Heart right ventricle (tissue), 16 donors: ENCODE results near the gene SERPINB8. TPM values are rescaled to one million over a fixed set of nuclear protein-coding genes. Genes with fewer than 3 reads are reported as not detected.
A peak's percentile ranks its signal among the peaks of the same experiment; 100 is the strongest.
"Not testable (repeated sequence)": the region's sequence is repeated elsewhere in the genome, so short reads cannot be mapped to it uniquely, and the experiment has no call there.

Experiments used
- ATAC-seq, 8 donors: fragments of 200-7000 bp; cut with Tn5 transposase; one replicate each; pipeline ENCODE4 v1.9.1; 2020; ENCODE audit warnings: mild to moderate bottlenecking in 8 of 8, moderate library complexity in 8 of 8, moderate number of reproducible peaks in 1 of 8
- DNase-seq, 2 donors: peaks; one replicate each; pipeline ENCODE4 v3.0.0-alpha.2; 2020
- H3K27ac ChIP-seq, 10 donors: fragments of 200-600 bp; sonication (generic) in 2 of 10; one replicate each; pipeline versions ENCODE4 v1.5.0 to v1.8.0; 2020 to 2022; ENCODE audit warnings: mild to moderate bottlenecking in 3 of 10
- H3K27me3 ChIP-seq, 7 donors: fragments of 200-600 bp; one replicate each; pipeline ENCODE4 v1.8.0; 2021 to 2022; ENCODE audit warnings: mild to moderate bottlenecking in 2 of 7
- H3K36me3 ChIP-seq, 9 donors: fragments of 200-600 bp; sonication (generic) in 1 of 9; one replicate each; pipeline versions ENCODE4 v1.5.0 to v1.8.0; 2020 to 2022; ENCODE audit warnings: mild to moderate bottlenecking in 2 of 9
- H3K4me1 ChIP-seq, 9 donors: fragments of 200-600 bp; sonication (generic) in 1 of 9; one replicate each; pipeline versions ENCODE4 v1.5.0 to v1.8.0; 2020 to 2022; ENCODE audit warnings: mild to moderate bottlenecking in 4 of 9
- H3K4me3 ChIP-seq, 10 donors: fragments of 200-600 bp; sonication (generic) in 2 of 10; one replicate each; pipeline versions ENCODE4 v1.5.0 to v1.8.0; 2020 to 2022; ENCODE audit warnings: mild to moderate bottlenecking in 7 of 10, moderate library complexity in 2 of 10
- H3K9me3 ChIP-seq, 11 donors: fragments of 200-600 bp in 10 of 11; sonication (generic) in 2 of 11; one replicate each; pipeline versions ENCODE4 v1.5.0 to v1.8.0; 2013 to 2022; ENCODE audit warnings: mild to moderate bottlenecking in 2 of 11, control low read depth in 1 of 11, moderate library complexity in 1 of 11
- WGBS, 2 donors: extraction: QIAGEN DNeasy Blood & Tissue Kit; methylation state at CpG; one replicate each; pipeline ENCODE4 v1.1.7; 2013; ENCODE audit warnings: inconsistent platforms in 1 of 2; 5-methylcytosine and 5-hydroxymethylcytosine counted together
- intact Hi-C, 10 donors: fragments of 100-400 bp; cut with DNase I; formaldehyde crosslinking; loops; one replicate each; pipeline versions ENCODE4 v1.11.1 to v1.14.2; 2022
- polyA plus RNA-seq, 2 donors: library from polyadenylated mRNA; stranded (reverse); fragments of 200-250 nt; gene quantifications; one replicate each; pipeline ENCODE4 v1.2.3, GENCODE V29; 2013
- total RNA-seq, 10 donors: library from RNA; stranded (reverse); fragmentation: NEBNext Ultra II Directional in 3 of 10; extraction: Animal tissue kit (Norgen Biotek cat#: 25700) in 3 of 10; gene quantifications; one replicate each; pipeline versions ENCODE4 v1.2.1 to v1.2.4, GENCODE V29; 2021 to 2023
- TF ChIP-seq, protein P1 (sequence below), 9 donors: fragments of 200-600 bp; sonication (generic) in 2 of 9; IDR thresholded peaks; one replicate each; pipeline versions ENCODE4 v1.5.0 to v1.8.0; 2021 to 2022; ENCODE audit warnings: antibody characterized with exemption in 9 of 9, mild to moderate bottlenecking in 5 of 9, moderate library complexity in 1 of 9
- donor health status: Arrhythmogenic right ventricular cardiomyopathy.
- donor health status: ischemic (EF 13 %, LVEDD 7.1; RV severe dilation, severe dysfunction).
- donor health status: healthy with polysubstance abuse.
- donor health status: DM: no; HTN: yes; CAD: no.
- donor health status: DM: no; HTN: no; CAD: no.
- donor health status: ischemic (EF 25% LVEDD 6.9; RV normal size, moderate dysfunction).
- donor health status: ischemic (EF 25% LVEDD 5.7; RV mildly dilated, moderate dysfunction).
- donor health status: healthy.
- donor health status: DM: yes; HTN: yes; CAD: no.
- donor health status: Ischemic cardiomyopathy.
- donor health status: ischemic (EF 35%, LVEDD 5.7; RV mildly dilated, moderate dysfunction).
- donor health status: nonischemic (EF 11% LVEDD 7.7; RV severe dilation, severe dysfunction).
- donor health status: DM: yes; HTN: yes; CAD: no.
- donor health status: PGD.
- donor health status: ischemic (EF 29% LVEDD 5.4; RV normal size, mild dysfunction).
- donor health status: nonischemic (EF 23%, LVEDD 6.1; RV moderate dilation, normal function).

SERPINB8 gene
- total and polyA plus RNA-seq, 12 donors, result 0.81 to 10.9 (median 2.5) TPM

DNA sequence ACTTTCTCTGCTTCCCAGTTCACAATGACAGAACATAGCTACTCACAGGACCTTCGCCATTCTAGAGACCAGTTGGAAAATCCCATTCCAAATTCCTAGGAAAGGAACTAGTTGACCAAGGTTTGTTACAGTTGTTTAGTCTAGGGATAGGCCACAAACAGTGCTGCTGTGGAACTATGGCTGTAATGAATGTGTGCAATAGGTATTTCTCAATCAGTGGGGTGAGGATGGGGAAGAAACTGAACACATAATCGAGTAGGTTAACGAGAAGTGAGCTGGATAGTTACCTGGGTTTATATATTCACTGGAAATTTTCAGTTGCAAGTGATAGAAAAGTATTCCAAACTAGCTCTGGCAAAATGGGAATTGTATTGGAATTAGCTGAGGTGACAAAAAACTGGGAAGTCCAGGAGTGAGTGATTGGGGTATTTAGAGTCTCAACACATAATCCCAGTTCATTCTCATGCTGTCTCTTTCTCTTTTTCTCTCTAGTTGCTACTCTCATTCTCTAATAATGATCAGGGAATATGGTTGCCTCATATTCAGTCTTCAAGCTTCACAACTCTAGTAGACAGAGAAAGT, 39.0 kb upstream of the SERPINB8 start:
- intact Hi-C loops, result loop anchor here in 3 of 10 donors (10.0 kb wide), 2 partner anchors 106 to 406 kb away; no protein-coding TSS in a partner anchor
- WGBS, 2 donors, result 85 to 86% methylated on average over 3 of the region's 3 CpGs

DNA sequence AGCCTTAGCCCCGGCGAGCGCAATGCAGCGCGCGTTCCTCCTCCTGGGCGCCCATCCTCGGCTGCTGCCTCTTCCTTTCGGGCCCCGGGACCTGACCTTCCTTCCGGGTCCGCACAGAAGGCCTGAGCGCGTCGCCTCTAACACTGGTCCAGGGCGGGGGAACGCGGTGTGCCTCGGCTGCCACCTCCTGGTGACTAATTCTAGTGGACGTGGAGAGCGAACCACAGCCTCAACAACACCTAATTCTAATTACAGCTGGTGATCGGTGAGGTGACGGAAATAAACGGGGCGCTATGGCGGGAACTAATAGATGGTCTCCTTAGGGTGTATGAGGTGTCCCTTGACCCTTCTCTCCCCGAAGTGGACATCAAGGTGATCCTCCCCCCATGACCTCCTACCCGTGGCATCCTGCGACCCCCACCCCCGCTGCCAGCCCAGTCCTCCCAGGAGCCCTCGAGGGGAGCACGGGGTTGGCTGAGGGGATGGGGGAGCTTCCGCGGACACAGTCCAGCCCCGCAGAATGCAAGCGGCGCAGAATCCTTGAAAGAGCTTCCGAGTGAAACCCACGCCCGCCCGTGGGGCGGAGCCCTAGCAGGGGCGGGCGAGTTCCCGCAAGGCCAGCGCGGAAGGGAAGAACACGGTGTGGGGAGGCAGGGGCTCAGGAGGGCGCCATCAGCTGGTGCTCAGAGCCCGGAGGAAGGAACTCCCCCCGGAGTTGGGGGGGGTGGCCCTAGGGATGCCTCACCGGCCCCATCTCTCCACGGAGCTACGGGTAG, 33.5 kb upstream of the SERPINB8 start:
- Histone ChIP-seq H3K4me1 (peaks cover 0 to 14% (median 9%) of the 10 kb centered on the region in 9 donors), H3K27me3 (peaks cover 0 to 49% (median 36%) of the 10 kb centered on the region in 7 donors), H3K9me3 (no peaks in the 10 kb centered on the region), H3K27ac (peak overlapping the region in 1 of 10 donors; percentile 1), H3K4me3 (peak overlapping the region; percentile 1 to 60 (median 52)), H3K36me3 (no peaks in the 10 kb centered on the region)
- TF ChIP-seq, protein P1, sequence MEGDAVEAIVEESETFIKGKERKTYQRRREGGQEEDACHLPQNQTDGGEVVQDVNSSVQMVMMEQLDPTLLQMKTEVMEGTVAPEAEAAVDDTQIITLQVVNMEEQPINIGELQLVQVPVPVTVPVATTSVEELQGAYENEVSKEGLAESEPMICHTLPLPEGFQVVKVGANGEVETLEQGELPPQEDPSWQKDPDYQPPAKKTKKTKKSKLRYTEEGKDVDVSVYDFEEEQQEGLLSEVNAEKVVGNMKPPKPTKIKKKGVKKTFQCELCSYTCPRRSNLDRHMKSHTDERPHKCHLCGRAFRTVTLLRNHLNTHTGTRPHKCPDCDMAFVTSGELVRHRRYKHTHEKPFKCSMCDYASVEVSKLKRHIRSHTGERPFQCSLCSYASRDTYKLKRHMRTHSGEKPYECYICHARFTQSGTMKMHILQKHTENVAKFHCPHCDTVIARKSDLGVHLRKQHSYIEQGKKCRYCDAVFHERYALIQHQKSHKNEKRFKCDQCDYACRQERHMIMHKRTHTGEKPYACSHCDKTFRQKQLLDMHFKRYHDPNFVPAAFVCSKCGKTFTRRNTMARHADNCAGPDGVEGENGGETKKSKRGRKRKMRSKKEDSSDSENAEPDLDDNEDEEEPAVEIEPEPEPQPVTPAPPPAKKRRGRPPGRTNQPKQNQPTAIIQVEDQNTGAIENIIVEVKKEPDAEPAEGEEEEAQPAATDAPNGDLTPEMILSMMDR (IDR thresholded peaks at IDR 0.05), result peak; percentile 48 to 78 (median 72)
- peak; percentile 76 to 79 for DNase-seq
- peak; percentile 90 to 100 (median 98) for ATAC-seq
- WGBS, 2 donors, result 1 to 2% methylated on average over 54 of the region's 54 CpGs
- intact Hi-C loops, result loop anchor here in 8 of 10 donors (2.0 to 10.0 kb wide), 5 partner anchors 112 to 419 kb away; no protein-coding TSS in a partner anchor

More for the DNA sequence above, 39.0 kb upstream of the SERPINB8 start:
- DNase-seq (no peak), ATAC-seq (no peak)
- TF ChIP-seq, protein P1 (IDR thresholded peaks at IDR 0.05), result no peak
- Histone ChIP-seq H3K27ac (no peak overlapping the region), H3K9me3 (peaks cover 0 to 2% (median 0%) of the 10 kb centered on the region in 11 donors), H3K4me3 (no peak overlapping the region), H3K36me3 (no peaks in the 10 kb centered on the region), H3K27me3 (peaks cover 0 to 12% (median 6%) of the 10 kb centered on the region in 7 donors), H3K4me1 (peaks cover 0 to 4% (median 0%) of the 10 kb centered on the region in 9 donors)

DNA sequence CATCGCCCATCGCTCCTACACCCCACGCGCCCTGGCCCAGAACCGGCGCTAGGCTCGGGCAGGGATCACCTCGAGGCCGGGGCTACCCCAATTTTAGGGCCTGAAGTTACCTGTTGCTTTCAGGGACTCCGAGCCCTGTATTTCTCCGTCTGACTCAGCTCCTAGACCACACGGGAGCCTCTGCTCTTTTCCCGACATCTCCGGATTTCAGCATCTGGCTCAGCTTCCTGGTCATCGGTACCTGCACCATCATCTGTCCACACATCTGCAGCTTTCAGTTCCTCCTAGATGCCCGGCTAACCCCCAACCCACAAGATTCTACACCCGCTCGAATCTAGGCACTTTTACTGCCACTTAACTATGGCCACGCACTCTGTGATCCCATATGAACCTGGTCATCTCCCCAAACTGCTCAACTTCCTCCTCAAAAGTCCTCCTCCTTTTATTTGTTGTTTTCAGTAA, 32.9 kb upstream of the SERPINB8 start:
- TF ChIP-seq, protein P1 (IDR thresholded peaks at IDR 0.05), result no peak
- Histone ChIP-seq H3K27me3 (peaks cover 0 to 55% (median 36%) of the 10 kb centered on the region in 7 donors), H3K4me1 (peaks cover 0 to 14% (median 9%) of the 10 kb centered on the region in 9 donors), H3K27ac (peak overlapping the region in 1 of 10 donors; percentile 1), H3K9me3 (no peaks in the 10 kb centered on the region), H3K36me3 (no peaks in the 10 kb centered on the region), H3K4me3 (peak overlapping the region; percentile 1 to 60 (median 52))
- intact Hi-C loops, result loop anchor here in 8 of 10 donors (2.0 to 10.0 kb wide), 5 partner anchors 112 to 420 kb away; no protein-coding TSS in a partner anchor
- DNase-seq, result no peak
- WGBS, 2 donors, result 30 to 32% methylated on average over 19 of the region's 19 CpGs
- ATAC-seq, result no peak

DNA sequence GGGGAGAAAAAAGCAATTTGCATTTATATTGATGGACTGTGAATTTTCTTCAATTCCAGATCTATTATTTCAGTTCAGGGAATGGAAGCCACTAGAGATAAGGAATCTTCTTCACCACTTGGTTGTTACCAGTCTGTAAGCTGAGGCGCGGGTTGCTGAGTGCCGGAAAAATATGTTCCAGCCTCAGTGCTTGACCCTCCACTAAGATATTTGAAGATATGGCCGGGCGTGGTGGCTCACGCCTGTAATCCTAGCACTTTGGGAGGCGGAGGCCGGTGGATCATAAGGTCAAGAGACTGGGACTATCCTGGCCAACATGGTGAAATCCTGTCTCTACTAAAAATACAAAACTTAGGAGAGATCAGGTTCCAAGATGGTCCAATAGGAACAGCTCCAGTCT, 29.9 kb upstream of the SERPINB8 start:
- WGBS, 2 donors, result 91 to 93% methylated on average over 8 of the region's 8 CpGs
- Histone ChIP-seq H3K36me3 (no peaks in the 10 kb centered on the region), H3K27ac (no peak overlapping the region), H3K4me1 (peaks cover 0 to 14% (median 9%) of the 10 kb centered on the region in 9 donors), H3K9me3 (peaks cover 0 to 1% (median 0%) of the 10 kb centered on the region in 11 donors), H3K4me3 (no peak overlapping the region), H3K27me3 (peaks cover 0 to 59% (median 40%) of the 10 kb centered on the region in 7 donors)
- DNase-seq (no peak), ATAC-seq (no peak)
- TF ChIP-seq, protein P1 (IDR thresholded peaks at IDR 0.05), result no peak
- intact Hi-C loops, result no loop called here

DNA sequence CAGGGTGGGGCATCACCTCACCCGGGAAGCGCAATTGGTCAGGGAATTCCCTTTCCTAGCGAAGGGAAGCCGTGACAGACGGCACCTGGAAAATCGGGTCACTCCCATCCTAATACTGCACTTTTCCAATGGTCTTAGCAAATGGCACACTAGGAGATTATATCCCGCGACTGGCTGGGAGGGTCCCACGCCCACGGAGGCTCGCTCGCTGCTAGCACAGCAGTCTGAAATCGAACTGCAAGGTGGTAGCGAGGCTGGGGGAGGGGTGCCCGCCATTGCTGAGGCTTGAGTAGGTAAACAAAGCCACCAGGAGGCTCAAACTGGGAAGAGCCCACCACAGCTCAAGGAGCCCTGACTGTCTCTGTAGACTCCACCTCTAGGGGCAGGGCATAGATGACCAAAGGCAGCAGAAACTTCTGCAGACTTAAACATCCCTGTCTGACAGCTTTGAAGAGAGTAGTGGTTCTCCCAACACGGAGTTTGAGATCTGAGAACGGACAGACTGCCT, 29.3 kb upstream of the SERPINB8 start:
- intact Hi-C loops, H3K27ac ChIP-seq, H3K4me3 ChIP-seq, H3K9me3 ChIP-seq, ATAC-seq, H3K36me3 ChIP-seq, DNase-seq: not testable (repeated sequence)
- 67 to 75% methylated on average over 17 of the region's 17 CpGs for WGBS, 2 donors
- peaks cover 0 to 12% (median 9%) of the 10 kb centered on the region in 9 donors for H3K4me1 ChIP-seq
- H3K27me3 ChIP-seq, result peaks cover 0 to 61% (median 40%) of the 10 kb centered on the region in 7 donors
